HG02623 (cell line): ENCODE data around the gene SCN4A.
A peak's percentile ranks its signal among the peaks of the same experiment; 100 is the strongest.
"Not testable (repeated sequence)": the region's sequence is repeated elsewhere in the genome, so short reads cannot be mapped to it uniquely, and the experiment has no call there.

Experiments used
- ATAC-seq: cut with Tn5 transposase; IDR thresholded peaks from one replicate; pipeline ENCODE4 v1.9.1; 2021; ENCODE audit warnings: moderate library complexity; ENCODE audit not compliant: unreplicated experiment

The SCN4A gene

DNA sequence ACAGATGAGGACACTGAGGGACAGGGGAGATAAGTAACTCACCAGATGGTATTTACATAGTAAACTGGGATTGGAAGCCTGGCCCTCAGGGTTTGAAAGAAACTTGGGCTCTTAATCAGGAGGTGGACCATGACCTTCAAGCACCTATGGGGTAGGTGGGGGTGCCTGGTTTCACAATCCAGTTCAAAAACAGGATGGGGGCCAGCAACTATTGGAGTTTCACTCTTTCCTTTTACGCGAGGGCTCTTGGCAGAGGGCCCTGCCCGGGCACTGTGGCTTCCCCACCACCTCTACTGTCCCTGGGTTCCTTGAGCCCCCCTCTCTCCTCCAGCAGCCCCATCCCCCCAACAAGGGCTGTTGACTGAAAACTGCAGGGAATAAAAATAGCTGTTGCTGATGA lies 14.1 kb upstream of the SCN4A start:
- no peak for ATAC-seq

GRCh38 chr17:63985387-63986140 lies 12.8 kb upstream of the SCN4A start:
- no peak for ATAC-seq

- no peak for ATAC-seq
Observed at GRCh38 chr17:63984651-63985386, 12.1 kb upstream of the SCN4A start.

GRCh38 chr17:63984236-63984635 lies 11.5 kb upstream of the SCN4A start:
- no peak for ATAC-seq

GRCh38 chr17:63983320-63983719 lies 10.6 kb upstream of the SCN4A start:
- no peak for ATAC-seq

GRCh38 chr17:63982641-63983040 lies 9.9 kb upstream of the SCN4A start:
- not testable (repeated sequence) for ATAC-seq

DNA sequence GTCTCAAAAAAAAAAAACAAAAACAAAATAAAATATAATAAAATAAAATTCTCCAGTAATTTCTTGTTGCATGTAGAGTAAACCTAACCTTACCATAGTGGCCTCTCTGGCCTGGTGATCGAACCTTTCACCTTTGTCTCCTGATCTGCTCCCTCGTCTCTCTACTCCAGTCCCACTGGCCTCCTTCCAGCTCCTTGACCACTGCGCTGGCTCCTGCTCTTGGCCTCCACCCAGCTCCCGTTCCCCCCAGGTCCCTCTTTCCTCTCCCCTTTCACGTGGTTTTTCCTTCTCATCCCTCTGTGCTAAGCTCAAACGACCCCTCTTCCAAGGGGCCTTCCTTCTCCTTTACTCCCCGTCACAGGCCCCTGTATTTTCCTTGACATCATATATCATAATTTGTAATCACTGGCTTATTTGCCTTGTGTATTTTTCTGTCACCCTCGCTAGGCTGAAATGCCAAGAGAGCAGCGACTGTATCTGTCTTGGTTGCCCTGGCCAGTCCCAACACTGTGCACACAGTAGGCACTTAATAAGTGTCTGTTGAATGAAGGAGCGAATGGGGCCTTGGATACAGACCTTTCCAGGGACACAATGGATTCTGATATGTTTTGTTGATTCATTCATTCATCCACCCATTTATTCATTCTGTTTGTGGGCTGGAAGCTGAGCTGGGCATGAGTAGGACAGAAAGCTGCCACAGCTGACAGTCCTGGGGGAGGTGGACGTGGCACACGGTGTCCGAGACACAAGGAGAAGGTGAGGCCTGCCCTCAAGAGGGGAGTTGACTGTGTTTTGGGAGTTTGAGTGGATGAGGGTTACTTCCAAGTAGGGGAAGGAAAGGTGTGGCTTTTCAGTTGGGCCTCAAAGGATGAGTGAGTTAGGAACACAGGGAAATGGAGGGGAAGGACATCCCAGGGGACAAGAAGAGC lies 5.8 kb upstream of the SCN4A start:
- no peak for ATAC-seq

DNA sequence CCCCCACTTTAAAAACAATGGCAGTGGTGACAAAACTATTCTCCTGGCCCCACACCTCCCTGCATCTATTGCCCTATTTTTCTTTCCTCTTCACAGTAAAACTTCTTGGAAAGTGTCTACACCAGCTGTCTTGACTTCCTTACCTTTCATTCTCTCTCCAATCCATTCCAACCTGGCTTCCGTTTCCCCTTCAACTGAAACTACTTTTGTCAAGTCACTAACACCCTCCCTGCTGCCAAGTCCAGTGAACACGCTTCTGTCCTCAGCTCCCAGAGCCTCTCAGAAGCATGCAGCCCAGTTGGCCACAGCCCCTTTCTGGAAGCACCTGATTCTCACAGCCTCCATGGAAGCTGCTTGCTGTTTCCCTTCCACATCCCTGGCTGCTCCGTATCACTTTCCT lies 4.0 kb upstream of the SCN4A start:
- no peak for ATAC-seq

DNA sequence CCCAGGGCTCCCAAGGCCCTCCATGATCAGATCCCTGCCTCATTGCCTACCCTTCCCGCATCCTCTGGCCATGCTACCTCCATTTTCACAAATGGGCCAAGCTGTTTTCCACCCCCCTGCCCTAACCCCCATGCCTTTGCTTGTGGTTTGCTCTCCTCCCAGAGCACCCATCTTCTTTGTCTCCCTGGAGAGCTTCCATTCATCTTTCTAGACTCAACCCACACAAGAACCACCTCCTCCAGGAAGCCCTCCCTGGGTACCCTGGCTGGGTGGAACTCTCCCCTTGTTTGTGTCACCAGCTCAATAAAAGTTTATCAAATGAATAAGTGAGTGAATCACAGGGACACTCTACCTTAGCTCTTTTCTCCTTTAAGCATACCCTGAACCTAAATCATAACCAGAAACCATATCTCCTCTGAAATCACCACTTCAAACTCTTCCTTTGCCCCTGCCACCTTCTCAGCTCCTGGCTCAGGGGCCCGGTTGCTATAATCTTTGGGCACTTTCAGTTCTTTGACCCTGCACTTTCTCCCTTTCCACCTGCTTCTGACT lies 2.9 kb upstream of the SCN4A start:
- ATAC-seq: no peak

- ATAC-seq: no peak
Observed at GRCh38 chr17:63974594-63975192, 2.0 kb upstream of the SCN4A start.

GRCh38 chr17:63973930-63974593 lies 1.3 kb upstream of the SCN4A start:
- no peak for ATAC-seq

- ATAC-seq: no peak
Observed at GRCh38 chr17:63973247-63973646, 529 bp upstream of the SCN4A start.

DNA sequence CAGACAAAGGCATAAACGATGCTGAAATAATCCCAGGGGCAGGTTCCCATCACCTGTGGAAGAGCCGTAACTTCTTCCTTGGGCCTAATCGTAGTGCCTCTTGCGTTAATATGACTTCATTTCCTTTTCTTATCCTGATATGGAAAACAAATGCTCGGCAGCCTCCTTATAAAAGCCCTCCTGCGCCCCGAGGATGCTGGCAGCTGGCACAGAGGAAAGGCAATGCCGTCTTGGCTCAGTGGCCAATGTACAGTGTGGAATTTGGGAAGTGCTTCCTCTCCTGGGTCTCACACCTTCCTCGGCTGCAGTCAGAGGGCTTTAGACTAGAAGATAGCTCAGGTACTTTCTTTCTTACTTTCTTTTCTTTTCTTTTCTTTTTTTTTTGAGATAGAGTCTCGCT lies 3.4 kb downstream of the SCN4A start:
- no peak for ATAC-seq

DNA sequence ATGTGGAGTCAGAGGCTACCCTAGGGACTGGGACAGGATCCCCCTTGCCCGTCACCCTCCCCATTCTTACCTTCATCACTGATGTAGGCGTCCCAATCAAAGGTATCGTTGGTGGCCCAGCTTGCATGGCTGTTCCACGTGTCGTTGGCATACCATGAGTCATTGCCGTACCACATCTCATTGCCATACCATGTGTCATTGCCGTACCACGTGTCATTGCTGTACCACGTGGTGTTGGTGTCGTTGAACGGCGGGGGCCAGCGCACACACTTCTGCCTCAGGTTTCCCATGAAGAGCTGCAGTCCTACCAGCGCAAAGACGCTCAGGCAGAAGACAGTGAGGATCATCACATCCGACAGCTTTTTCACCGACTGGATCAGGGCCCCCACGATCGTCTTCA lies 4.8 kb downstream of the SCN4A start:
- no peak for ATAC-seq

DNA sequence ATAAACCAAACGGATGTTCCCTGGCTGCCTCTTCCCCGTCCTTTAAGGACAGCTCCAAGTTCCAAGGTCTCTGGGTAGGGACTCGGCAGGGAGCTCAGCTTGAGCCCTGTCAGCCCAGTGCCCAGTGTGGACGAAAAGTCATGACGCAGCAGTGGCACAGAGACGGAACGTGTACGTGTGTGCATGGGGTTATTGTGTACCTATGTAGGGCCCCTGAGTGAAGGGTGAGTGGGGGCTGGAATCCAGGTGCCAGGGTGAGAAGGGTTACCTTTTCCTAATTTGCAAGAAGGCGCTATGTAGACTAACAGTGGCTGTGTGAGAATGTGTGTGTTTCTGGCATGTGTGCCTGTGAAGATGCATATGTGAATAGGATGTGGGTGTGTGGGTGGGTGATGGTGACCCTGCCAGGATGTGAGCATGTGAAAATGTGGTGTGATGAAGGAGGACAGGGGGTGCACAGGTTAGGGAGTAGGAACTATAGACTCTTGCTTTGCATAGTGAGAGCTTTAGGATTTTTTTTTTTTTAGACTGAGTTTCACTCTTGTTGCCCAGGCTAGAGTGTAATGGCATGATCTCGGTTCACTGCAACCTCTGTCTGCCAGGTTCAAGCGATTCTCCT lies 6.0 kb downstream of the SCN4A start:
- peak; percentile 53 for ATAC-seq

- no peak for ATAC-seq
Observed at GRCh38 chr17:63963123-63963522, 9.6 kb downstream of the SCN4A start.

- no peak for ATAC-seq
Observed at GRCh38 chr17:63962298-63962744, 10.4 kb downstream of the SCN4A start.

- ATAC-seq: no peak
Observed at GRCh38 chr17:63961355-63962212, 11.1 kb downstream of the SCN4A start.

- no peak for ATAC-seq
Observed at GRCh38 chr17:63960430-63960829, 12.3 kb downstream of the SCN4A start.
